ENCODE data around the gene SLC46A2.

SLC46A2 gene, protein sequence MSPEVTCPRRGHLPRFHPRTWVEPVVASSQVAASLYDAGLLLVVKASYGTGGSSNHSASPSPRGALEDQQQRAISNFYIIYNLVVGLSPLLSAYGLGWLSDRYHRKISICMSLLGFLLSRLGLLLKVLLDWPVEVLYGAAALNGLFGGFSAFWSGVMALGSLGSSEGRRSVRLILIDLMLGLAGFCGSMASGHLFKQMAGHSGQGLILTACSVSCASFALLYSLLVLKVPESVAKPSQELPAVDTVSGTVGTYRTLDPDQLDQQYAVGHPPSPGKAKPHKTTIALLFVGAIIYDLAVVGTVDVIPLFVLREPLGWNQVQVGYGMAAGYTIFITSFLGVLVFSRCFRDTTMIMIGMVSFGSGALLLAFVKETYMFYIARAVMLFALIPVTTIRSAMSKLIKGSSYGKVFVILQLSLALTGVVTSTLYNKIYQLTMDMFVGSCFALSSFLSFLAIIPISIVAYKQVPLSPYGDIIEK

DNA sequence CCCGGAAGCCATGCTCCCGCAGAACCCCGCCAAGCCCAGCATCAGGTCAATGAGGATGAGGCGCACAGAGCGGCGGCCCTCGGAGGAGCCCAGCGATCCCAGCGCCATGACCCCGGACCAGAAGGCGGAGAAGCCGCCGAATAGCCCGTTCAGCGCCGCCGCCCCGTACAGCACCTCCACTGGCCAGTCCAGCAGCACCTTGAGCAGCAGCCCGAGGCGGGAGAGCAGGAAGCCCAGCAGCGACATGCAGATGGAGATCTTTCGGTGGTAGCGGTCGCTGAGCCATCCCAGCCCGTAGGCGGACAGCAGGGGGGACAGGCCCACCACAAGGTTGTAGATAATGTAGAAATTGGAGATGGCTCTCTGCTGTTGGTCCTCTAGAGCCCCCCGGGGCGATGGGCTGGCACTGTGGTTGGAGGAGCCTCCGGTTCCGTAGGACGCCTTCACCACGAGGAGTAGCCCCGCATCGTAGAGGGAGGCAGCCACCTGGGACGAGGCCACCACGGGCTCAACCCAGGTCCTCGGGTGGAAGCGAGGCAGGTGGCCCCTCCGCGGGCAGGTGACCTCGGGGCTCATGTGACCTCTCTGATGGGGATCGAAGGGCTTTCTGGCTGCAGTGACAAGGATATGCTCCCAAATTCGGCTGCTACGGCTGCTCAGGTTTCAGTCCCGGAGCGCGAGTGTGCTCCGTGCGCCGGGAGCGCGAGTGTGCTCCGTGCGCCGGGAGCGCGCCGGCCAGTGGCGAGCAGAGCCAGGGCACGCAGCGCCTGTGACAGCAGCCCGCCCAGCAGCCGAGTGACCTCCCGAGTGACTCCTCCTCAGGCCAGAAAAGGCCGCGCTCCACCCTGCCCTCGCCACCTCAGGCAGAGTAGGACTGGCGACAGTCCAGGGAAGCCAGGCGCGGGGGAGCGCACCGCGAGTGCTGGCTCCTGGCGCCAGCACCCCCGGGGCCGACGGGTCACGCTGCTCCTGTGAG, at the start of gene SLC46A2:
Gene SLC46A2 (minus strand): TSS at position 771 of the 976 bp plus-strand sequence. CDS start 195 bp downstream, at position 576.
- DNase-seq = no peak

DNA sequence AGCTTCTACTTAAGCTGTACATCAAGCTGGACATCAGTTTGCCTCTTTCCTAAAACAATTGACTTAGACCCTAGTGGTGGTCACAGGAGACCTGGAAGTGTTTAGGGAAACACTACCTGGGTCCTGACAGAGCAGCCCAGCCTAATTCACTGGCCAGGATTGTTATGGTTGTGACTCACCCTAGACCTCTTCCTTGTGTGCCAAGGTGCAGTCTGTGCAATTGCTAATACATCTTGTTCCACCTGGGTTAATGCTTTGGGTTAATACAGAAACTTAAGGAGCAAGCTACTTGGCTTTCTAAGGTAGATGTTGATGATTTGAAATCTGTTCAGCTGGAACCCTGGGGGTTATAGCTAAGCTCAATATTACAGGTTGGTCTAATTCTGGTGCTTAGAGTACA, 48.7 kb upstream of the SLC46A2 start:
- DNase-seq = no peak

DNA sequence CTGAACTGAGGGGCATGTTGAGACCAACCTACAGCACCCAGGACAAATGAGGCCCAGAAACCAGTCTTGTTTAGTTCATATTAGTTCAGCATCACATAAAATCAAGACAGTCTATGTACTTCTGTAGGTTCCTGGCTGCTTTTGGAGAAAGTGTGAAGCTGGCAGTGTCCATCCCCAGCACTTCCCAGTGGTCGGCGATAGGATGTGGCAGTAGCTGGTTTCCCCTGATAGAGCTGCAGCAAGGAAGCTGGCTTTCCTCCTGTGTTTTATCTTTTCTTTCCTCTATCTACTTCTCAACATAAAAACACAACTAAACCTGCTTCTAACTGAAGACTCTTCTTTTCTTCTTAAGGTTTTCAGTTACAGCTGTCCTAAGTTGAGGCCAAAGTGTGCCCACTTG, 43.0 kb upstream of the SLC46A2 start:
- no peak for DNase-seq

DNA sequence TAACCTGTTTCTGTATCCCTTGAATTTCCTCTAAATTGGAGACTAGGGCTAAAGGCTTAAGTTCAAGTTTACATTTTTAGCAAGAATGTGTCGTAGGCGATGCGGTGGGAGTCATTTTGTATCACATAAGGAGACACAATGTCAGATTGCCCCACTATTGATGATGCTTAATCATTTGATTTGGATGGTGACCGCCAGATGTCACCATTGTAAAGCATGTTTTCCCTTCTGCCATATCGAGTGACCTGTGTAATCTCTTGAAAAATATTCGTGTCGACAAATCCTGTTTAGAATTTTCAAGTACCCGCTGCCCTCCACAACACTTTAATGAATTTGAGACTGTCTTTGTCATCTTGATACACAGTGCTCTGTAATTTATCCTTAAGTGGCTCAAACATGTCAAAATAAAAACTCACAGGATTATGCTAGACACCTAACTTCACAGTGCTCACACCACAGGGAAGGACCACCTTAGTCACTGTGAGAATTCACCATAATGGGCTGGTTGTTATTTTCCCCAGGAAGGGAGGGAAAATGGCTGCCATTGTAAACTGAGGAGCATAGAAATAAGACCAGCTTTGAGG, 34.5 kb upstream of the SLC46A2 start:
- no peak for DNase-seq

DNA sequence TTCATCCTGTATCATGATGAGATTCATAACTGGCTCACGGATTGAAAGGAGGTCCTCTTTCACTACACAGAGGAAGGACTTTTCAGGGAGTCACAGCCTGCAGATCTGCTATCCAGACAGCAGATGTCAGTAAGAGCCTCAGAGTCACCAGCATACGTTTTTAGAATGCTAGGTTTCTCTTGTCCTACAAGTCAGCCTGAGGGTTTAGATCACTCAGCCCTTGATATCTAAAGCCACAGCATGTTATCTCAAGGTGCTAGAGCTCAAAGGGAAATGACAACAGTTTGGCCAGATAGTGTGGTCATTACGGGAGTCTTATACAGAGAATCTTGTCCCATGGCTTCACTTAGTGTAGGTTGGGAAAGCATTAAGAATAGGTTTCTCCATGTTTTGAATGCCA, 30.9 kb upstream of the SLC46A2 start:
- no peak for DNase-seq

DNA sequence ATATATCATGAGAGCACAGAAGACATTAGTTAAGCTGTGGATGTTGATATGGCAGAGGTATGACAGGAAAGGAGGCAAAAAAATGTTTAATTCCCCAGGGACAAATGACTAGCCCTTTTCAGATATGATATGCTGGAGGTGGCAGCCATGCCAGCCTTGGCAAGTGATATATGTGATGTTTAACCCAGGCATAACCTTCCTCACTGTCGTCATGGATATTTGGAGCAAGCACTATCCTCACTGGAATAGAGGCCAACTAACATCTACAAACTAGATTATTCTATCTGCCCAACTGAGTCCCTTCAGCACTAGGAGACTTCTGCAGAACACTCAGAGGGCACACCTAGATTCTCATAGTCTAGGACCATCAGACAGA, 27.3 kb upstream of the SLC46A2 start:
- no peak for DNase-seq

DNA sequence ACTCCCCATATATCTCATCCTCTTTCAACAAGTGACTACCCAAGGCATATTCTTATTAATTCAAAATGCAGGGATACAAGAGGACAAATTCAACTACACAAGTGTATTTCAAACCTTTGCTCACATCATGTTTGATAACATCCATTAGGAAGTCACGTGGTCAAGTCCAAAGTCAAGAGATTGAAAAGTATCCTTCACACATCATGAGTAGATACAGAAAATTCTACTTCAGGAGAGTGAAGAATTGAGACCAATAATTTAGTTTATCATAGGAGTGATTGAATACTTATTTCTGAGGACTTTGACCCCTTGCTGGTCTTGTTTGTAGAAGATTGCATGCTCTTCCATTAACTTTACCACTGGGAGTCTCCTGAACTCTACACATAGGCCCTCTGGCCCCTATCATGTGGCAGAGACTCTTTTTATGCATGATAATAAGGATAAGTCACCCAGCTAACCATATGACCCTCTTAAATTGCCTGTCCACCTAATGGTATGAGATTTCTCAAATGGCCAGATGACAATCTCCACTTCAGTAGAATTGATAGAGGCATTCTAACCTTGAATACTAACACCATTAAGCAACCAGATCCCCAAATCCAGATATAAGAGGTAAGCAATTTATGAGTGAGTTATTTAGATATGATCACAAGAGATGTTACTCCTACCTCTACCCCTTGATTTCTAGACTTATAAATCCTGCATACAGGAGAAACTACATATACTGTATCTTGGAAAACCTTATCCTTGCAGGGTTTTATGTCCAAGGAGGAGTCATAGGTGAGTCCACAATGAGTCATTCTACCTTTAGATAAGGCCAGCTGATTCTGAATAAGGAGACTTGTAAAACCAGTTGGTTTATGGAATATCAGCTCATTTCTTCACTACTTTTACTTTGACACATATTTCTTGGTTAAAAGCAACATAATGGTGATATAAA, 26.6 kb upstream of the SLC46A2 start:
- DNase-seq = no peak

DNA sequence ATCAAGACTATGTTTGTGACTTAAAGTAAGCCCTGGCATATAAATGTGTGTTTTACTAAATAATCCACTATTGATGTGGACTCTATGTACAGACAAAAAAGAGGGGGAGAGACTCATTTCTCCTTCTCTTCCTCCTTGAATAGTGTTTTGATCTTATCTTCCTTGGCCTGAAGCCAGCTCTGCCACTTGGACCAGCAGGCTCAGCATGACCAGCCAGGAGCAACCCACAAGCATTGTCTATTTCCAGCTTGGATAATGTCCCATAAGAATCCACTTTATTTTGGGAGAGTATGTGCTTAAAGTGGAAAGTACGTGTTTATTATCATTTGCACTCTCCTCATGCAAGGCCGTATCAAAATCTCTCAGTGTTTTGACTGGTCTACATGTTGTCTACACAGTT, 23.8 kb upstream of the SLC46A2 start:
- DNase-seq = no peak

DNA sequence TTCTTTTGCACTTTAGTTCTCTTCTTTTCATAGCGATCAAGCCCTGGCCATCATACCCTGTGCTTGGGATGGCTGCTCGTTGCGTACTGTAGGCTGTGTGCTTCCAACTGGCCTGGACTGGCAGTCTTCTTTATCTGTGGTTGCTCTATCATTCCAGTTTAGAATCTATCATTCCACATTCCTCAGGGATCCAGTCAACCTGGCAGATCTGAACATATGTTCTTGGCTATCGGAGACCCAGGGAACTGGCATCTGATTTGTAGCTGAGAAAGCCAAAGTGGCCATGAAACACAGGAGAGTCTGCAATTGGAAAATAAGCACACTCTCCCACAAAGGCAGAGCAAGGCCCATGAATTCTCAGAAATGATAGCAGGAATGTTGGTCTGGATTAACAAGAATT, 22.6 kb upstream of the SLC46A2 start:
- DNase-seq = no peak

DNA sequence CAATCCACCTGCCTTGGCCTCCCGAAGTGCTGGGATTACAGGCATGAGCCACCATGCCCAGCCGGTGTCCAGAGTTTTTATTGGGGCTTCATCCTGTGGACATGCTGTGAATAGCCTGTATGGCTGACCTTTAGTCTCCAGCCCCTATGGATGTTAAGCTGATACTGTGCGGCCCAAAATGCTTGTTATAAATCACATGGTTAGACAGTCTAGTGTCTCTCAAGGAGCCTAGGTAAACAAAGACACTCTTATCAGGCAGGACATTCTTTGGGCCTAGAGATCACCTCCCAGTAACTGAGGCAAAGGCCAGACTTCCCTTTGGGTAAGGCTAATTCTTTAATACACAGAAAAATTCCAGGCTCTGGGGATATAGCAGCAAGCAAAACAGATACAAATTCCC, 22.0 kb upstream of the SLC46A2 start:
- no peak for DNase-seq

DNA sequence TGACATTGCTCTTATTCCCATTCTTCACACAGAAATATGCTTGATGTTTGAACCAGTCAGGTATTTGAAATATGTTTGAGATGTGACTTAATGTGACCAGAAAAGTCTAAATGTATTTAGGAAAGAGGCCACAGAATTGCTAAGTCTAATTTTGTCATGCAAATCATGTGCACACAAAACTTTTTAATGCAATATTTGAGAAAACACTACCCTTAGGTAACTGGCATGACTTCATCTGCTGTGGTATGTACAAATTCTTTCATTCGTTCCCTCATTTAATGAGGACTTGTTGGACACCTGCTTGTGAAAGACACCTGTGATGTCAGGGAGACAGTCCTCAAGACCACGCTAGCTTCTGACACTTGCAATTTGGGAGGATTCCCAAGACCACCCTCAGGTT, 21.1 kb upstream of the SLC46A2 start:
- DNase-seq = no peak

DNA sequence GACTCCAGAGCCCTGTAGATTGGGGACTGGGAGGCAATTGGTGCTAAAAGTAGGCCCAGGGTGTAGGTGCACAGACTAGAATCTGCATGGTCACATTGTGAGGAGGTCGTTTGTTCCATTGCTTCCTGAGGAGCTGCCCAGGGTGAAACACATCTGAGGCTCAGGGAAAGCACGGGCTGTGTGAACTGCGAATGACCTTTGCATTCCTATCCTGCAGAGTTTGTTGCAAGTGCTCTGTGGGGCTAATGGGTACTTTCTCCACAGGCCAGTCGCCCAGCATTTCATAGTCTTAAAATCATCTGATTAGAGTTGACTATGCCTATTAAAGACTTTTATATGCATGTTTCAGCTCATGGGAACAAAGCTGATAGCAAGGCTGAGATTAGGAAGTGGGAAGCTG, 14.4 kb upstream of the SLC46A2 start:
- no peak for DNase-seq

DNA sequence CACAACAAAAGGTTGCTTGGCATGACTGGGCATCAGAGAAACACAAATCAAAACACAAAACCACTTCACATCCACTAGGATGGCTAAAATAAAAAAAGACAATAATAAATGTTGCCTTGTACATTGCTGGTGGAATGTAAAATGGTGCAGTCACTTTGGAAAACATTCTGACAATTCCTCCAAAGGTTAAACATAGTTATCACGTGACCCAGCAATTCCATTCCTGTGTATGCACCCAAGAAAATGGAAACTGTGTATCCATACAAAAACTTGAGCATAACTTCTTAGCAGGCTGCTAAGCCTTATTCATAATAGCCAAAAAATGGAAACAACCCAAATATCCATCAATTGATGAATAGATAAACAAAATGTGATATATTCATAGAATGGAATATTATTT, 10.2 kb upstream of the SLC46A2 start:
- DNase-seq = no peak

DNA sequence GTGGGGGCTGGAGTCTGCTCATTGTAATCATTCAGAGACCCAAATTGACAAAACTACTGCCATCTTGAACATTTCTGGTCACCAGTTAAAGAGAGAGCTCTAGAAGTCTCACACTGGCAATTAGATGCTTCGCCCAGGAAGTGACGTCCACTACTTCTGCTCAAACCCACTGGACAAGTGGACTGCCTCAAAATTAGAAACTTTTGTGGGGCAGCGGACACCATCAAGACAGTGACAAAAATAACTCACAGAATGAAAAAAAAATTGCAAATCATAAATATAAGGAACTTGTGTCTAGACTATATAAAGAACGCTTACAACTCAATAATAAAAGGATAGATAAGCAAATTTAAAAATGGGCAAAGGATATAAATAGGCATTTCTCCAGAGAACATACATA, 9.8 kb upstream of the SLC46A2 start:
- no peak for DNase-seq

DNA sequence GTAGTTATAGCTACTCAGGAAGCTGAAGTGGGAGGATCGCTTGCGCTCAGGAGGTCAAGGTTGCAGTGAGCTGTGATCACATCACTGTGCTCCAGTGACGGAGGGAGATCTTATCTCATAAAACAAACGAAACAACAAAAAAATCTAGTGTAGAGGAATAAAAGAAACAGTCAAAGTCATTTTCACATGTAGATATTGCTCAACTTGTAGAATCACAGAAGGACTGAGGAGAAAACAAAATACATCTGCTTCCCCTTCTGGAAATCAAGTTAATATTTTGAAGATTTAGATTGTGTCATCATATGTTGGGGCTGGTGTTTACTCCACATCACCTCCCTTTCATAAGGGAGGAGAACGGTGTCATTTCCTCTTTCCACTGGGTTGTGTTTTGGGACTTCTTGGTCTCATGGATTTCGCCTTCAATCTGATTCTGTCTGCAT, 8.2 kb upstream of the SLC46A2 start:
- no peak for DNase-seq

DNA sequence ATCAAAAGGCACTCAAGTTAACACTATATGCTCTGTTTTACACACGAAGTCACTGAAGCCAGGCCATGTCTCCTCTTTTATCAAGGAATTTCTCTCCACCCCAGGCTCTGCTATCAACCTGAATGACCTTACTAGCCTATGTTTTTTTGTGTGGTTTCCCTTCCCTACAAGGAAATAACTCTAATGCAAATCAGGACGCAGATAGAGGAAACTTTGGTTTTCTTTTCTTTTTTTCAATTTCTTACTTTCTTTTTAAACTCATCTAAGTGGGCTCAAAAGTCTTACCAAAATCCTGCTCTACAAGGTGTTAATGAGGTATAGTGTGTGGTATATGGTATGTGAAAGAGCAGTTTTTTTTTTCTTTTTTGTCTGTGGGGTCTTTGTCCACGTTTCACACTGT, 5.5 kb upstream of the SLC46A2 start:
- no peak for DNase-seq

DNA sequence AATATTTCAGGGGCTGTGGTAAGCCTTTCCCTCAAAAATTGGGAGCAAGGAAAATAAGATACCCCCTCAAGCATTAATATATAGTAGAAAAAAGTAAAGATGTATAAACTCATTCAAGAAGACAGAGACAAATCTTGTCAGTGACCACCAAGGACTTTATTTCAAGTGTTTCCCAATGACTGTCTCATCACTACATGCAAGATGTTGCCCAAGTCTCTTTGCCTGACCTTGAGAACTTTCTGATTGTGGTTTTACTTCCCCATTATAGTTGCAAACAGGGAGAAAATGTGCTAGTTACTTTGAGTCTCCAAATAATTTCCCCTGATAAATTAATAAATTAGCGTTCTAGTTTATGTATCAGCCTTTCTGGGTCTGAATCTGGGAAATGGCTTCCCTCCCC, 4.0 kb upstream of the SLC46A2 start:
- DNase-seq = no peak

DNA sequence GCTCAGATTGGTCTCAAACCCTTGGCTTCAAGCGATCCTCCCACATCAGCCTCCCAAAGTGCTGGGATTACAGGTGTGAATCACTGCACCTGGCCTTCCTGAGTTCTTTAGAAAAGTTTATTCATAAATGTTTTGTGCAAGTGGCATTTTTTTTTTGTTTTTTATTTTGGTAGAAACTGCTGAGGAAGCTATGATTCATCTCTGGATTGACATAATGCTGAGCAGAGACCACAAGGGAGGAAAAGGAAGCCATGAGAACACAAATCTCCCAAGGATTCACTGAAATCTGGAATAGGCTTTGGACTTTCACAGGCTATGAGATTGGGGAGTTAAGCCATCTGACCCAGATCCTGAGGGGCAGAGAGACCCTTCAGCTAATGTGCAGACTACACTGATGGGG, 3.4 kb upstream of the SLC46A2 start:
- no peak for DNase-seq

DNA sequence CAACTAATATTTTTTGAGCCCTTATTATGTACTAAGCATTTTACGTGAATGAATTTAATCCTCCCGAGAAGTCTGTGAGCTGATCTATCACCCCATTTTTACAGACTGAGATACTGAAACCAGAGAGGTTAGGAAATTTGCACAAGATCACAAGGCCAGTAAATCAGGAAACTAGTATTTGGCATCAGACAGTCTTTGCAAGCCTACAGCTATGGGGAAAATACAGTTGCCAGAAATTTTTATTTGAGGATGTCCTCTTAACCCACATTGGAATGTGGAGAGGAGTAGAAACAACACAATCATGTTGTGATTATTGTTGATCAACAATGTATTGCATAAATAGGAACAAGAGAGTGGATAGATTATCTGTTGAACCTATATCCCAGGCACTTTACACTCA, 2.3 kb upstream of the SLC46A2 start:
- DNase-seq = no peak

DNA sequence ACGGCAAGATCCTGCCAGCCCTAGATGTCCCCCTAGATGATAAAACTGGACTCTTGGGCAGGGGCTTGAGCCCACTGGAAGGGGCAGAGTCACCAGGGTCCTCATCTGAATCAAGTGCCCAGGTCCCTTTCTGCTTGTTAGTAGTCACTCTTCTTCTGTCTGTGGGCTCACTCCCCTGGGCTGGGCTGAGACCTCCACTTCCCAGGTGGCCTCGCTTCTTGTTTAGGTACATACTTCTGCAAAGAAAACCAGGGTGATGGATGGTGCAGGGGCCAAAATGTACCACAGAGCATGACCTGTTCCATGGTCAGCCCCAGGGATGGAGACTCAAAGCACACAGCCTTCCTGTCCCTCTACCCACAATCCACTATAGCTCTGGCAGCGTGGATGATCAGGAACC, 845 bp upstream of the SLC46A2 start:
- DNase-seq = no peak

DNA sequence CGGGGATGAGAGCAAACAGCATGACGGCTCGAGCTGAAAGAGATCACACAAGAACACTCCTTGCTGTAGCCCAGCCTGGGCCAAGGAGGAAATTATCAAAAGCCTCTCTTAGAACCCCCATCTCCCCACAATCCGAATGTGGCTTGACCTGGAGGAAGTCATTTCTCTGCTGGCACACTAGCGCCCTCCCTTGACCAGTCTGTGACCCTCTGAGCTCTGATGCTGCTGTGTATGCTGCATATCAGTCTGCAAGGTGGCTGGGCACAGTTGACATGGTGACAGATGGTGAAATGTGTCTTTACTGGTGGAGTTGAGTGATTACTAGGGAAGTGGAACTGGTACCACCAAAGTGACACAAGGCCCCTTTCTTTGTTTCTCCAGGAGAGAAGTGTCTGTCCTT, 3.3 kb downstream of the SLC46A2 start:
- DNase-seq = no peak

DNA sequence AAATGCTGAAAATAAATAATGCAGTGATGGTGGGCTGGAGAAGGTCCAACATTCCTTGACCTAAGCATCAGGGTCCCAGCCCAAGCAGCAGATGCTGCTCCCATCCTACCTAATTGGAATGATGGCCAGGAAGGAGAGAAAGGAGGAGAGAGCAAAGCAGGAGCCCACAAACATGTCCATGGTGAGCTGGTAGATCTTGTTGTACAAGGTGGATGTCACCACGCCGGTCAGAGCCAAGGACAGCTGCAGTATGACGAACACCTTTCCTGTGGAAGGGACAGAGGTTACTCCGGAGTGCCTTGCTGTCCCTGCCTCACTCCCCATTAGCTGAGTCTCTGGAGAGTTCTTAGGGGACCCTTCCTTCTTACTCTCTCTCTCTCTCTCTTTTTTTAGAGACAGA, 4.3 kb downstream of the SLC46A2 start:
- DNase-seq = no peak
